ENCODE measurements around the gene ADAT2. TPM values are rescaled to one million over a fixed set of nuclear protein-coding genes. Genes with fewer than 3 reads are reported as not detected.
A peak's percentile ranks its signal among the peaks of the same experiment; 100 is the strongest.
"Not testable (repeated sequence)": the region's sequence is repeated elsewhere in the genome, so short reads cannot be mapped to it uniquely, and the experiment has no call there.

Gene ADAT2
- total and polyA plus RNA-seq, 3 donors from 2014 or later: 3.6 to 5.7 (median 5.7) TPM

- TF ChIP-seq CTCF (IDR thresholded peaks at IDR 0.05): no peak
- TF ChIP-seq POLR2A (IDR thresholded peaks at IDR 0.05): no peak
- WGBS, 2 donors: 99 to 100% methylated on average over 2 of the region's 2 CpGs
- H3K27me3 ChIP-seq: no peaks in the 10 kb centered on the region
- no peak for DNase-seq
- intact Hi-C loops (cut with DNase I; ENCODE audit: low total_unique reads): no loop called here
- H3K36me3 ChIP-seq (ENCODE audit: low read depth, missing control alignments): no peaks in the 10 kb centered on the region
- H3K4me3 ChIP-seq: no peak overlapping the region
- H3K27ac ChIP-seq: no peak overlapping the region
- H3K9me3 ChIP-seq: no peaks in the 10 kb centered on the region
- H3K4me1 ChIP-seq: no peaks in the 10 kb centered on the region
Measured at GRCh38 chr6:143457563-143458359, 7.3 kb upstream of the ADAT2 start.

- TF ChIP-seq POLR2A (IDR thresholded peaks at IDR 0.05): no peak
- TF ChIP-seq CTCF (IDR thresholded peaks at IDR 0.05): no peak
- intact Hi-C loops (cut with DNase I; ENCODE audit: low total_unique reads): no loop called here
- peaks cover 14% of the 10 kb centered on the region for H3K4me1 ChIP-seq
- no peaks in the 10 kb centered on the region for H3K36me3 ChIP-seq (ENCODE audit: low read depth, missing control alignments)
- peak overlapping the region; percentile 60 to 71 for H3K4me3 ChIP-seq
- H3K27ac ChIP-seq: peak overlapping the region in 1 of 2 donors; percentile 56
- 30 to 37% methylated on average over 4 of the region's 4 CpGs for WGBS, 2 donors
- H3K27me3 ChIP-seq: no peaks in the 10 kb centered on the region
- no peak for DNase-seq
- H3K9me3 ChIP-seq: no peaks in the 10 kb centered on the region
Measured at GRCh38 chr6:143451531-143451930, 1.0 kb upstream of the ADAT2 start.

GRCh38 chr6:143449714-143450452 is 612 bp downstream of the ADAT2 start:
- H3K4me1 ChIP-seq: peaks cover 14% of the 10 kb centered on the region
- intact Hi-C loops (cut with DNase I; ENCODE audit: low total_unique reads): no loop called here
- peak overlapping the region; percentile 60 to 71 for H3K4me3 ChIP-seq
- H3K36me3 ChIP-seq (ENCODE audit: low read depth, missing control alignments): no peaks in the 10 kb centered on the region
- TF ChIP-seq POLR2A (IDR thresholded peaks at IDR 0.05) (no peak), CTCF (IDR thresholded peaks at IDR 0.05) (no peak)
- no peaks in the 10 kb centered on the region for H3K9me3 ChIP-seq
- peak; percentile 53 for DNase-seq
- no peaks in the 10 kb centered on the region for H3K27me3 ChIP-seq
- 3 to 4% methylated on average over 19 of the region's 19 CpGs for WGBS, 2 donors
- peak overlapping the region; percentile 56 to 70 for H3K27ac ChIP-seq

- H3K27me3 ChIP-seq: no peaks in the 10 kb centered on the region
- intact Hi-C loops (cut with DNase I; ENCODE audit: low total_unique reads): no loop called here
- no peak for DNase-seq
- H3K9me3 ChIP-seq: no peaks in the 10 kb centered on the region
- WGBS, 2 donors: 45 to 57% methylated on average over 6 of the region's 6 CpGs
- peak overlapping the region; percentile 60 to 71 for H3K4me3 ChIP-seq
- H3K36me3 ChIP-seq (ENCODE audit: low read depth, missing control alignments): no peaks in the 10 kb centered on the region
- no peak overlapping the region for H3K27ac ChIP-seq
- H3K4me1 ChIP-seq: peaks cover 14% of the 10 kb centered on the region
- no peak for TF ChIP-seq CTCF (IDR thresholded peaks at IDR 0.05)
- TF ChIP-seq POLR2A (IDR thresholded peaks at IDR 0.05): no peak
Measured at GRCh38 chr6:143449082-143449713, 1.3 kb downstream of the ADAT2 start.

GRCh38 chr6:143447865-143448264 is 2.6 kb downstream of the ADAT2 start:
- H3K27me3 ChIP-seq; H3K4me3 ChIP-seq; H3K9me3 ChIP-seq; intact Hi-C loops (cut with DNase I; ENCODE audit: low total_unique reads); H3K27ac ChIP-seq; H3K36me3 ChIP-seq (ENCODE audit: low read depth, missing control alignments); DNase-seq: not testable (repeated sequence)
- WGBS, 2 donors: 90 to 100% methylated on average over 2 of the region's 2 CpGs
- H3K4me1 ChIP-seq: peaks cover 14% of the 10 kb centered on the region
